ENCODE results near the gene CD248. TPM values are rescaled to one million over a fixed set of nuclear protein-coding genes. Genes with fewer than 3 reads are reported as not detected.

The CD248 gene
- total RNA-seq, 1 donor from 2014 or later, result 0.22 TPM

DNA sequence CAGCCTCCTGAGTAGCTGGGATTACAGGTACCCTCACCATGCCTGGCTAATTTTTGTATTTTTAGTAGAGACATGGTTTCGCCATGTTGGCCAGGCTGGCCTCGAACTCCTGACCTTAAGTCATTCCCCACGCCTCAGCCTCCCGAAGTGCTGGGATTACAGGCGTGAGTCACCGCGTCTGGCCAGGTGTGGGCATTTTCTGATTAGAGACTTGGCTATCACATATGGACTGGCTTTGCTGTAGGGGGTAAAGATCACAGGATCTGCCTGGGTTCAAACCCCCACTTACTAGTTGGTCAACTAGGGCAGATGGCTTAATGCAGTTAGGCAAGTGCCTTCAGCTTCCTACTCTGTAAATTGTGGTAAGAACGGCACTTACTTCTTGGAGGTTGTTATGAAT, 6.5 kb downstream of the CD248 start:
- POLR2A ChIA-PET, result interaction anchor here (3.3 kb wide), 1 partner anchor 21 kb away, joined by 26 read pairs; the partner anchor contains the start of gene YIF1A

DNA sequence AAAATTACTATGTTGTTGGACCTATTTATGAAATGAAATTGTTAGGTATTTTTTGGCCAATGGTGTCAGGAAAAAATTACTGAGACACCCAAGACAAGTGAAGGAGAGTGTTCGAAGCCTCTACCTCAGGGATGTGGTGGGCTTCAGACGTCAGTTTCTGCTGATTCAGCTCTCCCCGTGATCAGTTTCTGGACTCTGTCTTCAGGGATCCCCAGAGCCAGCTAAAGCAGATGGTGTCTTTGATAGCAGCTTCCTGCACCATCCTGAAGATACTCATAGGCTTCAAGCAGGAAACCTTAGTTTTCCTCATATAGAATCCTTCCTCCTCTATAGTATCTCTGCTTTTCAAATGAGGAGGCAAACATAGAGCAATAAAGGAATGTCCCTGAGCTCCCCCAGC, 7.4 kb downstream of the CD248 start:
- Mint-ChIP-seq H3K36me3 (ENCODE audit: low read depth) (peaks cover 2% of the 10 kb centered on the region), H3K27me3 (no peaks in the 10 kb centered on the region), H3K27ac (no peak overlapping the region), H3K4me1 (peaks cover 21% of the 10 kb centered on the region), H3K9me3 (no peaks in the 10 kb centered on the region), H3K4me3 (no peak overlapping the region)
- no peak for DNase-seq
- ChIA-PET CTCF (interaction anchor here (1.1 to 5.1 kb wide), 2 partner anchors 22 to 77 kb away, joined by 3 to 67 read pairs; no protein-coding TSS in a partner anchor), POLR2A (no interaction called here)
- intact Hi-C loops (cut with micrococcal nuclease), result no loop called here
- no peak for ATAC-seq (ENCODE audit: low read depth)
- no peak for TF ChIP-seq CTCF (IDR thresholded peaks at IDR 0.05)

More for the DNA sequence above, 6.5 kb downstream of the CD248 start:
- Mint-ChIP-seq H3K36me3 (ENCODE audit: low read depth) (peaks cover 2% of the 10 kb centered on the region), H3K4me3 (no peak overlapping the region), H3K27ac (no peak overlapping the region), H3K4me1 (peaks cover 24% of the 10 kb centered on the region), H3K27me3 (no peaks in the 10 kb centered on the region), H3K9me3 (no peaks in the 10 kb centered on the region)
- DNase-seq (no peak), ATAC-seq (ENCODE audit: low read depth) (no peak)
- CTCF ChIA-PET, result interaction anchor here (1.1 to 5.1 kb wide), 3 partner anchors 21 to 170 kb away, joined by 3 to 67 read pairs (median 7); partner anchors contain the start of gene DPP3
- intact Hi-C loops (cut with micrococcal nuclease), result no loop called here
- no peak for TF ChIP-seq CTCF (IDR thresholded peaks at IDR 0.05)

GRCh38 chr11:66302656-66303055, 14.2 kb downstream of the CD248 start:
- DNase-seq (no peak), ATAC-seq (ENCODE audit: low read depth) (no peak)
- TF ChIP-seq CTCF (IDR thresholded peaks at IDR 0.05), result no peak
- intact Hi-C loops (cut with micrococcal nuclease), result no loop called here
- CTCF ChIA-PET, result interaction anchor here (0.7 kb wide), 1 partner anchor 9 kb away, joined by 3 read pairs; no protein-coding TSS in a partner anchor
- H3K4me3 Mint-ChIP-seq, result no peak overlapping the region
- no peaks in the 10 kb centered on the region for H3K36me3 Mint-ChIP-seq (ENCODE audit: low read depth)
- H3K9me3 Mint-ChIP-seq, result no peaks in the 10 kb centered on the region
- no peaks in the 10 kb centered on the region for H3K4me1 Mint-ChIP-seq
- H3K27me3 Mint-ChIP-seq, result peaks cover 2% of the 10 kb centered on the region
- H3K27ac Mint-ChIP-seq, result no peak overlapping the region
- POLR2A ChIA-PET, result no interaction called here

DNA sequence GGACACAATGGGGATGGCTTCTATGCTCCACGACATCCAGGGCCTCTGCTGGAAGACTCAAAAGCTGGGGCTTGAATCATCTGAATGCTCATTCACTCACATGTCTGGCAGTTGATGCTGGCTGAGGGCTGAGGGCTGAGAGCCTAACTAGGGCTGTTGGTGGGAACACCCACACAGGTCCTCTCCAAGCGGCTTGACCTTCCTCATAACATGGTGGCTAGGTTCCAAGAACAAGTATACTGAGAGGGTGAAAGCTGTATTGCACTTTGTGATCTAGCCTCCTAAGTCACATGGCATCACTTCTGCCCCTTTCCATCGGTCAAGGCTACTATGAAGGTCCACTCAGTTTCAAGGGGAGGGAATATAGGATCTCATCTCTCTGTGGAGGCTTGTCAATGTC, 17.7 kb downstream of the CD248 start:
- H3K4me3 Mint-ChIP-seq, result no peak overlapping the region
- no peak for TF ChIP-seq CTCF (IDR thresholded peaks at IDR 0.05)
- ATAC-seq (ENCODE audit: low read depth) (no peak), DNase-seq (no peak)
- ChIA-PET CTCF (no interaction called here), POLR2A (interaction anchor here (0.6 kb wide), 1 partner anchor 271 kb away, joined by 9 read pairs; no protein-coding TSS in a partner anchor)
- H3K4me1 Mint-ChIP-seq, result no peaks in the 10 kb centered on the region
- intact Hi-C loops (cut with micrococcal nuclease), result no loop called here
- no peaks in the 10 kb centered on the region for H3K36me3 Mint-ChIP-seq (ENCODE audit: low read depth)
- H3K27me3 Mint-ChIP-seq, result peaks cover 6% of the 10 kb centered on the region
- no peak overlapping the region for H3K27ac Mint-ChIP-seq
- H3K9me3 Mint-ChIP-seq, result no peaks in the 10 kb centered on the region

GRCh38 chr11:66297610-66298009, 19.2 kb downstream of the CD248 start:
- no peak overlapping the region for H3K27ac Mint-ChIP-seq
- no peak overlapping the region for H3K4me3 Mint-ChIP-seq
- H3K4me1 Mint-ChIP-seq, result peaks cover under 1% of the 10 kb centered on the region
- no peak for TF ChIP-seq CTCF (IDR thresholded peaks at IDR 0.05)
- POLR2A ChIA-PET, result no interaction called here
- intact Hi-C loops (cut with micrococcal nuclease), result no loop called here
- peaks cover 18% of the 10 kb centered on the region for H3K27me3 Mint-ChIP-seq
- H3K36me3 Mint-ChIP-seq (ENCODE audit: low read depth), result no peaks in the 10 kb centered on the region
- no peak for DNase-seq
- ATAC-seq (ENCODE audit: low read depth), result no peak
- H3K9me3 Mint-ChIP-seq, result no peaks in the 10 kb centered on the region
- CTCF ChIA-PET, result interaction anchor here (1.0 kb wide), 1 partner anchor 14 kb away, joined by 4 read pairs; no protein-coding TSS in a partner anchor

Data from activated B cell treated with CpG ODN at 0.5 μM for 24 hours (primary cell).